SU-DHL-6 (cell line): ENCODE results near the gene ADAM12.

Source experiments
- H2AFZ ChIP-seq: fragments of 200-600 bp; sonication (generic); 2 replicates; pipeline ENCODE4 v1.6.1; 2014; ENCODE audit warnings: low read depth, mild to moderate bottlenecking, moderate library complexity, mixed read lengths, antibody characterized with exemption, low read length; ENCODE audit not compliant: severe bottlenecking
- H3F3A ChIP-seq: fragments of 200-600 bp; shearing (Covaris generic); 2 replicates; pipeline ENCODE4 v1.6.0; 2016; ENCODE audit warnings: antibody characterized with exemption, mild to moderate bottlenecking; ENCODE audit not compliant: insufficient read depth
- H3K27ac ChIP-seq: fragments of 200-600 bp; sonication (generic); 2 replicates; pipeline ENCODE4 v1.5.1; 2016; ENCODE audit warnings: low read depth, mild to moderate bottlenecking, low read length, moderate library complexity, mixed read lengths
- H3K27me3 ChIP-seq: fragments of 200-600 bp; sonication (generic), shearing (Covaris generic); 2 replicates; pipeline ENCODE4 v1.6.0; 2014; ENCODE audit warnings: mild to moderate bottlenecking, low read length
- H3K36me3 ChIP-seq: fragments of 200-600 bp; sonication (generic); 2 replicates; pipeline ENCODE4 v1.6.1; 2014; ENCODE audit warnings: mild to moderate bottlenecking, low read length, mixed read lengths
- H3K4me2 ChIP-seq: fragments of 300-600, 200-600 bp; shearing (Covaris generic), sonication (generic); 2 replicates; pipeline ENCODE4 v1.6.0; 2014; ENCODE audit warnings: low read length, low read depth, mild to moderate bottlenecking; ENCODE audit not compliant: poor library complexity, severe bottlenecking
- H3K4me3 ChIP-seq: fragments of 200-600 bp; sonication (generic); 2 replicates; pipeline ENCODE4 v1.5.1; 2014; ENCODE audit warnings: antibody characterized with exemption, low read length, mild to moderate bottlenecking, mixed read lengths; ENCODE audit not compliant: insufficient read depth, poor library complexity, severe bottlenecking
- H3K79me2 ChIP-seq: fragments of 200-600 bp; sonication (generic); 2 replicates; pipeline ENCODE4 v1.6.1; 2014; ENCODE audit warnings: mild to moderate bottlenecking, low read length, moderate library complexity; ENCODE audit not compliant: insufficient read depth
- H3K9ac ChIP-seq: fragments of 200-600 bp; sonication (generic); 2 replicates; pipeline ENCODE4 v1.7.0; 2014; ENCODE audit warnings: mild to moderate bottlenecking, low read length
- H3K9me2 ChIP-seq: fragments of 200-600 bp; sonication (generic); replicated peaks from 2 replicates; pipeline ENCODE4 v1.6.1; 2014; ENCODE audit warnings: low read length; ENCODE audit not compliant: insufficient read depth
- H3K9me3 ChIP-seq: fragments of 200-600 bp; sonication (generic); 2 replicates; pipeline ENCODE4 v1.6.1; 2014; ENCODE audit warnings: low read length, mixed read lengths; ENCODE audit not compliant: insufficient read depth
- H4K20me1 ChIP-seq: fragments of 200-600 bp; sonication (generic); 2 replicates; pipeline ENCODE4 v1.6.1; 2014; ENCODE audit warnings: low read depth, mild to moderate bottlenecking, antibody characterized with exemption, low read length, moderate library complexity, mixed read lengths
- CTCF ChIP-seq: fragments of 200-600 bp; sonication (generic); IDR thresholded peaks from one replicate; pipeline ENCODE4 v1.5.1; 2017; ENCODE audit warnings: antibody characterized with exemption, mild to moderate bottlenecking, low read length, moderate library complexity; ENCODE audit not compliant: insufficient read depth, poor library complexity, severe bottlenecking
- EZH2phosphoT487 ChIP-seq: fragments of 200-600 bp; sonication (generic), shearing (Covaris generic); conservative IDR thresholded peaks from 2 replicates; pipeline ENCODE4 v1.6.1; 2018; ENCODE audit warnings: mild to moderate bottlenecking, antibody characterized with exemption, low read length, moderate library complexity, mixed read lengths

Gene ADAM12

GRCh38 chr10:126097558-126098225, 290.6 kb downstream of the ADAM12 start:
- no peaks in the 10 kb centered on the region for H3K9me2 ChIP-seq
- no peak overlapping the region for H3K4me2 ChIP-seq
- H3K9ac ChIP-seq = no peak overlapping the region
- no peaks in the 10 kb centered on the region for H3F3A ChIP-seq
- H3K27me3 ChIP-seq = no peaks in the 10 kb centered on the region
- H3K27ac ChIP-seq = no peak overlapping the region
- no peak overlapping the region for H3K4me3 ChIP-seq
- H4K20me1 ChIP-seq = no peaks in the 10 kb centered on the region
- TF ChIP-seq EZH2phosphoT487 (no peak), CTCF (no peak)
- no peaks in the 10 kb centered on the region for H3K36me3 ChIP-seq
- H3K9me3 ChIP-seq = no peaks in the 10 kb centered on the region
- H3K79me2 ChIP-seq = no peaks in the 10 kb centered on the region
- H2AFZ ChIP-seq = no peak overlapping the region

- Histone ChIP-seq H3K4me2 (no peak overlapping the region), H3K27me3 (no peaks in the 10 kb centered on the region), H3K9me3 (no peaks in the 10 kb centered on the region), H3K36me3 (no peaks in the 10 kb centered on the region), H2AFZ (no peak overlapping the region), H4K20me1 (no peaks in the 10 kb centered on the region), H3K9me2 (no peaks in the 10 kb centered on the region), H3K9ac (no peak overlapping the region), H3F3A (no peaks in the 10 kb centered on the region), H3K27ac (no peak overlapping the region), H3K79me2 (no peaks in the 10 kb centered on the region), H3K4me3 (no peak overlapping the region)
- TF ChIP-seq CTCF (no peak), EZH2phosphoT487 (no peak)
Measured at GRCh38 chr10:126094537-126094936, 293.7 kb downstream of the ADAM12 start.

- TF ChIP-seq CTCF (no peak), EZH2phosphoT487 (no peak)
- H3K4me3 ChIP-seq = no peak overlapping the region
- H3K36me3 ChIP-seq = no peaks in the 10 kb centered on the region
- H3K27me3 ChIP-seq = no peaks in the 10 kb centered on the region
- H3K4me2 ChIP-seq = no peak overlapping the region
- no peak overlapping the region for H3K9ac ChIP-seq
- H3K9me2 ChIP-seq = no peaks in the 10 kb centered on the region
- no peaks in the 10 kb centered on the region for H3K79me2 ChIP-seq
- no peaks in the 10 kb centered on the region for H4K20me1 ChIP-seq
- no peaks in the 10 kb centered on the region for H3F3A ChIP-seq
- H2AFZ ChIP-seq = no peak overlapping the region
- H3K9me3 ChIP-seq = no peaks in the 10 kb centered on the region
- H3K27ac ChIP-seq = no peak overlapping the region
Measured at GRCh38 chr10:126092366-126093215, 295.7 kb downstream of the ADAM12 start.
